Gastroesophageal sphincter (tissue), 4 donors: ENCODE results near the gene ABHD12. TPM values are rescaled to one million over a fixed set of nuclear protein-coding genes. Genes with fewer than 3 reads are reported as not detected.

Source experiments
- ATAC-seq: fragments of 150-250 bp; one replicate; pipeline ENCODE4 v1.9.1; 2016; ENCODE audit warnings: mild to moderate bottlenecking, moderate library complexity
- H3K27ac ChIP-seq, 4 donors: fragments of 200-600 bp; sonication (generic) in 3 of 4; 1 replicate in 3 of 4; 2 replicates in 1 of 4; pipeline ENCODE4 v1.5.1; 2016 to 2019
- H3K27me3 ChIP-seq: fragments of 200-600 bp; sonication (generic); one replicate; pipeline ENCODE4 v1.5.1; 2019
- H3K36me3 ChIP-seq, 2 donors: fragments of 200-600 bp; sonication (generic); one replicate each; pipeline ENCODE4 v1.5.1; 2019; ENCODE audit warnings: control low read depth in 1 of 2
- H3K4me1 ChIP-seq, 3 donors: fragments of 200-600 bp; sonication (generic); 1 replicate in 2 of 3; 2 replicates in 1 of 3; pipeline ENCODE4 v1.5.1; 2016 to 2019; ENCODE audit warnings: control low read depth in 2 of 3
- H3K4me3 ChIP-seq, 2 donors: fragments of 200-600 bp; sonication (generic); one replicate each; pipeline ENCODE4 v1.5.1; 2019; ENCODE audit warnings: mild to moderate bottlenecking in 1 of 2, moderate library complexity in 1 of 2
- H3K9me3 ChIP-seq, 3 donors: fragments of 200-600 bp; sonication (generic); one replicate each; pipeline ENCODE4 v1.5.1; 2017 to 2019; ENCODE audit warnings: control low read depth in 2 of 3
- EP300 ChIP-seq: sonication (generic); formaldehyde crosslinking; IDR thresholded peaks from one replicate; pipeline ENCODE4 v1.6.1; 2017; ENCODE audit warnings: antibody characterized with exemption, mild to moderate bottlenecking
- POLR2A ChIP-seq, 2 donors: fragments of 450-650 bp; IDR thresholded peaks; one replicate each; pipeline ENCODE4 v1.6.1; 2017; ENCODE audit warnings: antibody characterized with exemption in 2 of 2, mild to moderate bottlenecking in 2 of 2, moderate library complexity in 1 of 2
- POLR2AphosphoS5 ChIP-seq: sonication (generic); formaldehyde crosslinking; IDR thresholded peaks from one replicate; pipeline ENCODE4 v1.6.1; 2017; ENCODE audit warnings: antibody characterized with exemption
- WGBS, 2 donors: methylation state at CpG; one replicate each; pipeline ENCODE4 v1.1.5; 2018; ENCODE audit warnings: low coverage in 1 of 2; 5-methylcytosine and 5-hydroxymethylcytosine counted together
- total RNA-seq, 4 donors: library from RNA; depleted of rRNA; stranded (reverse); fragments of >200 nt; gene quantifications; one replicate each; pipeline ENCODE4 v1.1.0, GENCODE V29; 2016
- TF ChIP-seq, protein P1 (sequence below), 4 experiments: fragments of 200-600 bp in 2 of 4; fragments of 450-650 bp in 2 of 4; sonication (generic) in 1 of 4; IDR thresholded peaks; one replicate each; pipeline ENCODE4 v1.5.1; 2017 to 2019; ENCODE audit warnings: antibody characterized with exemption in 4 of 4, mild to moderate bottlenecking in 2 of 4, moderate library complexity in 2 of 4

The ABHD12 gene
- total RNA-seq, 4 donors from 2014 or later, result 19.2 to 45.9 (median 39.3) TPM

GRCh38 chr20:25257130-25257529, 133.5 kb downstream of the ABHD12 start:
- Histone ChIP-seq H3K4me1 (peaks cover 5 to 72% (median 33%) of the 10 kb centered on the region in 3 donors), H3K9me3 (no peaks in the 10 kb centered on the region), H3K36me3 (peaks cover 0 to 42% of the 10 kb centered on the region in 2 donors), H3K4me3 (no peak overlapping the region), H3K27me3 (no peaks in the 10 kb centered on the region), H3K27ac (peak overlapping the region in 2 of 4 donors; percentile 53 to 99)
- ATAC-seq, result no peak
- TF ChIP-seq EP300, result no peak
- no peak for TF ChIP-seq POLR2A (IDR thresholded peaks at IDR 0.05)
- no peak for TF ChIP-seq POLR2AphosphoS5
- TF ChIP-seq, protein P1, sequence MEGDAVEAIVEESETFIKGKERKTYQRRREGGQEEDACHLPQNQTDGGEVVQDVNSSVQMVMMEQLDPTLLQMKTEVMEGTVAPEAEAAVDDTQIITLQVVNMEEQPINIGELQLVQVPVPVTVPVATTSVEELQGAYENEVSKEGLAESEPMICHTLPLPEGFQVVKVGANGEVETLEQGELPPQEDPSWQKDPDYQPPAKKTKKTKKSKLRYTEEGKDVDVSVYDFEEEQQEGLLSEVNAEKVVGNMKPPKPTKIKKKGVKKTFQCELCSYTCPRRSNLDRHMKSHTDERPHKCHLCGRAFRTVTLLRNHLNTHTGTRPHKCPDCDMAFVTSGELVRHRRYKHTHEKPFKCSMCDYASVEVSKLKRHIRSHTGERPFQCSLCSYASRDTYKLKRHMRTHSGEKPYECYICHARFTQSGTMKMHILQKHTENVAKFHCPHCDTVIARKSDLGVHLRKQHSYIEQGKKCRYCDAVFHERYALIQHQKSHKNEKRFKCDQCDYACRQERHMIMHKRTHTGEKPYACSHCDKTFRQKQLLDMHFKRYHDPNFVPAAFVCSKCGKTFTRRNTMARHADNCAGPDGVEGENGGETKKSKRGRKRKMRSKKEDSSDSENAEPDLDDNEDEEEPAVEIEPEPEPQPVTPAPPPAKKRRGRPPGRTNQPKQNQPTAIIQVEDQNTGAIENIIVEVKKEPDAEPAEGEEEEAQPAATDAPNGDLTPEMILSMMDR (IDR thresholded peaks at IDR 0.05), result no peak
- 81% methylated on average over 4 of the region's 5 CpGs; no CpG with 5 or more reads in 1 of the 2 donors for WGBS, 2 donors

- H3K4me1 ChIP-seq, result peaks cover 6 to 80% (median 39%) of the 10 kb centered on the region in 3 donors
- H3K36me3 ChIP-seq, result peaks cover 0 to 34% of the 10 kb centered on the region in 2 donors
- 54 to 75% methylated on average over 4 of the region's 5 CpGs for WGBS, 2 donors
- ATAC-seq, result peak; percentile 8
- TF ChIP-seq EP300, result no peak
- TF ChIP-seq, protein P1 (IDR thresholded peaks at IDR 0.05), result no peak
- no peak for TF ChIP-seq POLR2AphosphoS5
- no peak for TF ChIP-seq POLR2A (IDR thresholded peaks at IDR 0.05)
- no peaks in the 10 kb centered on the region for H3K9me3 ChIP-seq
- no peak overlapping the region for H3K4me3 ChIP-seq
- no peaks in the 10 kb centered on the region for H3K27me3 ChIP-seq
- H3K27ac ChIP-seq, result peak overlapping the region in 3 of 4 donors; percentile 48 to 99 (median 53)
These were observed 134.3 kb downstream of the ABHD12 start for GRCh38 chr20:25256226-25256859.

- TF ChIP-seq, protein P1 (IDR thresholded peaks at IDR 0.05), result no peak
- TF ChIP-seq EP300 (no peak), POLR2AphosphoS5 (no peak), POLR2A (IDR thresholded peaks at IDR 0.05) (no peak)
- Histone ChIP-seq H3K36me3 (peaks cover 0 to 22% of the 10 kb centered on the region in 2 donors), H3K27me3 (no peaks in the 10 kb centered on the region), H3K27ac (peak overlapping the region in 3 of 4 donors; percentile 53 to 99 (median 74)), H3K9me3 (no peaks in the 10 kb centered on the region), H3K4me3 (no peak overlapping the region), H3K4me1 (peaks cover 6 to 92% (median 49%) of the 10 kb centered on the region in 3 donors)
- WGBS, 2 donors, result 57 to 58% methylated on average over 3 to 4 of the region's 12 CpGs
- ATAC-seq, result peak; percentile 35
These were observed 135.5 kb downstream of the ABHD12 start for GRCh38 chr20:25254986-25255680.

DNA sequence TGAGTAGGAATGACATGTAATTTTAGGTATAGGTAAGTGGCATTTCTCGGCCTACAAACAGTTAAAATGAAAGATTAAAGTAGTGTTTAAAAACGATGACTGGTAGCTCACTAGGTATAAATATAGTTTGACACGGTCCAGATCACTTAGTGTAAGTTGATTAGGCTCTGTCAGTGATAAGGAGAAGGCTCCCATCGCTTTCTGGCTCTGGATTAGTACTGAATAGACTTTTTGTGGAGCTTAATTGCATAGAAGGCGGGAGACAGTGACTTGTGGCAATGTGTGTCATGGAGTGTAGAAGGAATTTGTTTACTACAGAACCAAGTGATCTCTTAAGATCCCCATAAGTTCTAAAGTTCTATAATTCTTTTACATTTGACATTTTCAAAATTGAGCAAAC, 136.1 kb downstream of the ABHD12 start:
- Histone ChIP-seq H3K27ac (peak overlapping the region in 3 of 4 donors; percentile 53 to 99 (median 74)), H3K27me3 (no peaks in the 10 kb centered on the region), H3K4me3 (no peak overlapping the region), H3K4me1 (peaks cover 6 to 98% (median 54%) of the 10 kb centered on the region in 3 donors), H3K36me3 (peaks cover 0 to 16% of the 10 kb centered on the region in 2 donors), H3K9me3 (no peaks in the 10 kb centered on the region)
- no peak for ATAC-seq
- TF ChIP-seq POLR2AphosphoS5 (no peak), EP300 (no peak), POLR2A (IDR thresholded peaks at IDR 0.05) (no peak)
- TF ChIP-seq, protein P1 (IDR thresholded peaks at IDR 0.05), result no peak
- WGBS, 2 donors, result 35 to 46% methylated on average over 5 of the region's 5 CpGs
